Suprapubic skin (tissue), 4 donors: ENCODE measurements around the gene CLIP2.

Experiments used
- EP300 ChIP-seq: sonication (generic); formaldehyde crosslinking; IDR thresholded peaks from one replicate; pipeline ENCODE4 v1.6.1; 2017; ENCODE audit warnings: antibody characterized with exemption
- POLR2A ChIP-seq, 2 donors: fragments of 450-650 bp; IDR thresholded peaks; one replicate each; pipeline ENCODE4 v1.6.1; 2017; ENCODE audit warnings: antibody characterized with exemption in 2 of 2, mild to moderate bottlenecking in 2 of 2, moderate library complexity in 2 of 2
- POLR2AphosphoS5 ChIP-seq, 3 donors: sonication (generic); formaldehyde crosslinking; IDR thresholded peaks; one replicate each; pipeline ENCODE4 v1.6.1; 2017; ENCODE audit warnings: antibody characterized with exemption in 3 of 3
- TF ChIP-seq, protein P1 (sequence below), 2 donors: fragments of 200-600 bp in 1 of 2; fragments of 450-650 bp in 1 of 2; sonication (generic) in 1 of 2; IDR thresholded peaks; one replicate each; pipeline ENCODE4 v1.5.1; 2016 to 2019; ENCODE audit warnings: antibody characterized with exemption in 2 of 2, mild to moderate bottlenecking in 1 of 2, moderate library complexity in 1 of 2

GRCh38 chr7:74282748-74283459 lies 6.3 kb upstream of the CLIP2 start:
- TF ChIP-seq, protein P1, sequence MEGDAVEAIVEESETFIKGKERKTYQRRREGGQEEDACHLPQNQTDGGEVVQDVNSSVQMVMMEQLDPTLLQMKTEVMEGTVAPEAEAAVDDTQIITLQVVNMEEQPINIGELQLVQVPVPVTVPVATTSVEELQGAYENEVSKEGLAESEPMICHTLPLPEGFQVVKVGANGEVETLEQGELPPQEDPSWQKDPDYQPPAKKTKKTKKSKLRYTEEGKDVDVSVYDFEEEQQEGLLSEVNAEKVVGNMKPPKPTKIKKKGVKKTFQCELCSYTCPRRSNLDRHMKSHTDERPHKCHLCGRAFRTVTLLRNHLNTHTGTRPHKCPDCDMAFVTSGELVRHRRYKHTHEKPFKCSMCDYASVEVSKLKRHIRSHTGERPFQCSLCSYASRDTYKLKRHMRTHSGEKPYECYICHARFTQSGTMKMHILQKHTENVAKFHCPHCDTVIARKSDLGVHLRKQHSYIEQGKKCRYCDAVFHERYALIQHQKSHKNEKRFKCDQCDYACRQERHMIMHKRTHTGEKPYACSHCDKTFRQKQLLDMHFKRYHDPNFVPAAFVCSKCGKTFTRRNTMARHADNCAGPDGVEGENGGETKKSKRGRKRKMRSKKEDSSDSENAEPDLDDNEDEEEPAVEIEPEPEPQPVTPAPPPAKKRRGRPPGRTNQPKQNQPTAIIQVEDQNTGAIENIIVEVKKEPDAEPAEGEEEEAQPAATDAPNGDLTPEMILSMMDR (IDR thresholded peaks at IDR 0.05) = no peak
- TF ChIP-seq POLR2AphosphoS5 (IDR thresholded peaks at IDR 0.05) = no peak
- TF ChIP-seq POLR2A (IDR thresholded peaks at IDR 0.05) = no peak
- no peak for TF ChIP-seq EP300
